Vagina (tissue), 2 donors: ENCODE measurements around the gene FAM53B. TPM values are rescaled to one million over a fixed set of nuclear protein-coding genes. Genes with fewer than 3 reads are reported as not detected.

Experiments used
- DNase-seq, 2 donors: peaks; one replicate each; pipeline ENCODE4 v3.0.0-alpha.2; 2017; ENCODE audit errors: extremely low spot score in 2 of 2
- H3K27ac ChIP-seq: fragments of 200-600 bp; sonication (generic); one replicate; pipeline ENCODE4 v1.5.1; 2019
- H3K27me3 ChIP-seq: fragments of 200-600 bp; sonication (generic); one replicate; pipeline ENCODE4 v1.5.1; 2019
- H3K36me3 ChIP-seq, 2 donors: fragments of 200-600 bp; sonication (generic); one replicate each; pipeline ENCODE4 v1.5.1; 2017 to 2019
- H3K4me1 ChIP-seq: fragments of 200-600 bp; sonication (generic); one replicate; pipeline ENCODE4 v1.5.1; 2019
- H3K4me3 ChIP-seq, 2 donors: fragments of 200-600 bp; sonication (generic); 1 replicate in 1 of 2; 2 replicates in 1 of 2; pipeline ENCODE4 v1.5.1; 2016 to 2019
- H3K9me3 ChIP-seq: fragments of 200-600 bp; sonication (generic); one replicate; pipeline ENCODE4 v1.5.1; 2019
- POLR2A ChIP-seq, 2 donors: fragments of 450-650 bp; IDR thresholded peaks; one replicate each; pipeline ENCODE4 v1.6.1; 2017; ENCODE audit warnings: antibody characterized with exemption in 2 of 2, mild to moderate bottlenecking in 2 of 2, moderate library complexity in 2 of 2
- POLR2AphosphoS5 ChIP-seq, 2 donors: sonication (generic); formaldehyde crosslinking; IDR thresholded peaks; one replicate each; pipeline ENCODE4 v1.9.0; 2017; ENCODE audit warnings: antibody characterized with exemption in 2 of 2, mild to moderate bottlenecking in 2 of 2, low read depth in 1 of 2; ENCODE audit not compliant: insufficient read depth in 1 of 2
- intact Hi-C: fragments of 100-400 bp; cut with DNase I; formaldehyde crosslinking; loops from one replicate; pipeline ENCODE4 v1.15.1; 2023
- total RNA-seq: library from RNA; depleted of rRNA; stranded (reverse); fragments of >200 nt; gene quantifications from one replicate; pipeline ENCODE4 v1.2.3, GENCODE V29; 2016
- TF ChIP-seq, protein P1 (sequence below), 3 experiments: fragments of 450-650 bp in 2 of 3; fragments of 200-600 bp in 1 of 3; sonication (generic) in 1 of 3; IDR thresholded peaks; one replicate each; pipeline ENCODE4 v1.5.1; 2017 to 2019; ENCODE audit warnings: antibody characterized with exemption in 3 of 3, mild to moderate bottlenecking in 2 of 3, moderate library complexity in 2 of 3

FAM53B gene
- total RNA-seq, 1 donor from 2014 or later: 35.1 TPM

DNA sequence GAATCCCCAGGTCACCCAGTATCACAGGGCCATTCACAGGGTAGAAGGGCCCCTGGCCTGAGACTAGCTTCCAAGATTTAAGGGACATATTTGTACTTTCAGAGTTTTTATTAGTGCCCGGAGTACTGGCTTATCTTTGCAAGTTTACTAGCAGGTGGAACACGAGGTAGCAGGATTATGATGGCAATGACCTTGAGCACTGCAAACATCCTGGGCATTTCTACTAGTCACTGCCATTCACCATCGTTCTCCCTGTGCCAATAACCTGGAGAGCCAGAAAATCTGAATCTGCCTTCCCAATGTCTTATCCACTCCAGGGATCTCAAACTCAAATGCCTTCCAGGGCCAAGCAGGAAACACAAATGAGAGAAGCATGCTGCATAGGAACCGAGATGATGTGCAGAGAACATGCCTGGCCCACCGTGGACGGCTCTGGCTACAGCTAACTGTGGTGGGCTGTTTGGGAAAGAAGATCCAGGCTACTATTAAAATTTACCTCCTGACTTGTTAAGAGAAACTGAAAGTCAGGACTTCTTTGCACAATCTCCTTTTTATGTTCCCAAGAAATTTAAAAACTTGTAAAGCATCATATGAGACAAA is 16.7 kb downstream of the FAM53B start:
- no peak overlapping the region for H3K4me3 ChIP-seq
- peaks cover 86% of the 10 kb centered on the region for H3K4me1 ChIP-seq
- no peaks in the 10 kb centered on the region for H3K27me3 ChIP-seq
- TF ChIP-seq POLR2AphosphoS5 (IDR thresholded peaks at IDR 0.05; ENCODE audit: insufficient read depth in 1 of 2, low read depth in 1 of 2) (no peak), POLR2A (IDR thresholded peaks at IDR 0.05) (no peak)
- TF ChIP-seq, protein P1, sequence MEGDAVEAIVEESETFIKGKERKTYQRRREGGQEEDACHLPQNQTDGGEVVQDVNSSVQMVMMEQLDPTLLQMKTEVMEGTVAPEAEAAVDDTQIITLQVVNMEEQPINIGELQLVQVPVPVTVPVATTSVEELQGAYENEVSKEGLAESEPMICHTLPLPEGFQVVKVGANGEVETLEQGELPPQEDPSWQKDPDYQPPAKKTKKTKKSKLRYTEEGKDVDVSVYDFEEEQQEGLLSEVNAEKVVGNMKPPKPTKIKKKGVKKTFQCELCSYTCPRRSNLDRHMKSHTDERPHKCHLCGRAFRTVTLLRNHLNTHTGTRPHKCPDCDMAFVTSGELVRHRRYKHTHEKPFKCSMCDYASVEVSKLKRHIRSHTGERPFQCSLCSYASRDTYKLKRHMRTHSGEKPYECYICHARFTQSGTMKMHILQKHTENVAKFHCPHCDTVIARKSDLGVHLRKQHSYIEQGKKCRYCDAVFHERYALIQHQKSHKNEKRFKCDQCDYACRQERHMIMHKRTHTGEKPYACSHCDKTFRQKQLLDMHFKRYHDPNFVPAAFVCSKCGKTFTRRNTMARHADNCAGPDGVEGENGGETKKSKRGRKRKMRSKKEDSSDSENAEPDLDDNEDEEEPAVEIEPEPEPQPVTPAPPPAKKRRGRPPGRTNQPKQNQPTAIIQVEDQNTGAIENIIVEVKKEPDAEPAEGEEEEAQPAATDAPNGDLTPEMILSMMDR (IDR thresholded peaks at IDR 0.05): no peak
- H3K36me3 ChIP-seq: no peaks in the 10 kb centered on the region
- intact Hi-C loops: no loop called here
- H3K9me3 ChIP-seq: no peaks in the 10 kb centered on the region
- H3K27ac ChIP-seq: peak overlapping the region; percentile 7
- DNase-seq: no peak

DNA sequence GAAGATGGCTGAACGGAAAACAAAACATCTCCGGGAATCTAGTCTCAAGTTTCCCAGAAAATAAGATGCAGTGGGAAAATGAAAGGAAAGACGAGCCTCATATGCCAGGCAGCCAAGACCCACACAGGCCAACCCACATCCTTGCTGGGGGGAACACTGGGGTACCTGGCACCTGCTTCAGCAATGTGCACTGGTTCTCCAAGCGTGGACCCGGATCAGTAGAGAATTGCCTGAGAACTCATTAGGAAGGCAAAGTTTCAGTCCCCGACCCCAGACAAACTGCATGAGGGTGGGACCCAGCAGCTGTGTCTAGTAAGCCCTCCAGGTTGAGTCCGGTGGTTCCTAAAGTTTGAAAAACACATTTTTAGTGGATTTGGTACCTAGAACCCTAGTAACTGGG is 18.4 kb downstream of the FAM53B start:
- no peaks in the 10 kb centered on the region for H3K9me3 ChIP-seq
- H3K27me3 ChIP-seq: no peaks in the 10 kb centered on the region
- H3K27ac ChIP-seq: no peak overlapping the region
- H3K4me3 ChIP-seq: no peak overlapping the region
- intact Hi-C loops: no loop called here
- no peak for DNase-seq
- no peaks in the 10 kb centered on the region for H3K36me3 ChIP-seq
- H3K4me1 ChIP-seq: peaks cover 86% of the 10 kb centered on the region
- TF ChIP-seq POLR2AphosphoS5 (IDR thresholded peaks at IDR 0.05; ENCODE audit: insufficient read depth in 1 of 2, low read depth in 1 of 2): no peak
- TF ChIP-seq, protein P1 (IDR thresholded peaks at IDR 0.05): no peak
- TF ChIP-seq POLR2A (IDR thresholded peaks at IDR 0.05): no peak

DNA sequence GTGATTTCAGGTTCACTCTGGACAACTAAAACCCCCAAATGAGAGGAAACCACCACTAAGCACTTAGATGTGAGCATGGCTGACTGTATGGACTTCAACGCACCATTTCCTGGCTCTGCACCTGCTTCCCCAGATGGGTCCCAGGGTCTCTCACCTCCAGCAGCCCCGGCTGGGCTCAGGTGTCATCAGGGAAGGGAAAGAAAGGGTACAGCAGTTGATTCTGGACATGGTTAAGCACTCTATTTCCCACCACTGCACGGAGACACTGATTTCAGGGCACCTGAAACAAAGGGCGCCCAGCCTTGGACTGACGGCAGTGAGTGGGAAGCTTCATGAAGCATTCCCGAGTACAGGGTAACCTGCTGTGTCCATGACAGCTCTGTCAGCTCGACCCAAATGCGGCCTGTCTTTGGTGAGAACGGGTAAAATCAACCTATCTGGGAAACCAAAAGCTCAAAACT is 19.0 kb downstream of the FAM53B start:
- peaks cover 90% of the 10 kb centered on the region for H3K4me1 ChIP-seq
- H3K27ac ChIP-seq: peak overlapping the region; percentile 65
- H3K4me3 ChIP-seq: no peak overlapping the region
- no peaks in the 10 kb centered on the region for H3K27me3 ChIP-seq
- intact Hi-C loops: no loop called here
- no peak for DNase-seq
- H3K36me3 ChIP-seq: no peaks in the 10 kb centered on the region
- no peak for TF ChIP-seq POLR2A (IDR thresholded peaks at IDR 0.05)
- TF ChIP-seq, protein P1 (IDR thresholded peaks at IDR 0.05): no peak
- TF ChIP-seq POLR2AphosphoS5 (IDR thresholded peaks at IDR 0.05; ENCODE audit: insufficient read depth in 1 of 2, low read depth in 1 of 2): no peak
- H3K9me3 ChIP-seq: no peaks in the 10 kb centered on the region

DNA sequence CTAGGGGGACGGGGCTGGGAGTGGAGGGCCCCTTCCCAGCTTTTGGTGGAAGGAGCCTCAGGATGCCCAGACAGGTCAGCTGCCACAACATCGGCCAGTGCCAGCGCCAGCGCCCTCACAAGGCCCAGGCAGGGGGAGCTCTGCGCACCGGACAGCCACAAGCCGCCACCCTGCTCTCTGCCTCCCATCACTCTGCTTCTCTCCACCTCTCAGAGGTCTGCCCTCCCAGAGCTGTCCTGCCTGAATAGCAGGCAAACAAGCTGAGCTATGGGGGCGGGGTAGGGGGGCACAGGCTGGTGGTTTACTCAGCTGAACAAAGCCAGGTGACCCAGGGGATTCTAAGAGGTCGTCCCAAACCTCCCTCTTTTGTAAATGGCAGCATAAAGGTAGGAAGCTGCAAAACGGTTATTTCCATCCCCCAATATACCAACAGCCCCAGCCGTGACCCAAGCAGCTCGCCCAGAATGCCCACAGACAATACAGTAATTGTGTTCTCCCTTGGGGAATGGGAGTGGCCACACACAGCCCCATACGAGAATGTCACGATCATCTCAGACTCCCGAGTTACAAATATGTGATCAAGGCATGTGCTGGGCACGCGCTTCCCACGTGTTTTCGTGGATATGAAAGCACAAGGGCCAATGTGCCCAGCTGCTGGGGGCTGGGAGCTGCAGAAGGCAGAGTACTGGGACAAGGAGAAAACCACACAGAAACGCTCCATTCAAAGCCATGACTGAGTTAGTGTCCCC is 19.7 kb downstream of the FAM53B start:
- DNase-seq: no peak
- Histone ChIP-seq H3K27ac (peak overlapping the region; percentile 65), H3K27me3 (no peaks in the 10 kb centered on the region), H3K9me3 (no peaks in the 10 kb centered on the region), H3K4me3 (no peak overlapping the region), H3K36me3 (no peaks in the 10 kb centered on the region), H3K4me1 (peaks cover 90% of the 10 kb centered on the region)
- intact Hi-C loops: no loop called here
- TF ChIP-seq POLR2AphosphoS5 (IDR thresholded peaks at IDR 0.05; ENCODE audit: insufficient read depth in 1 of 2, low read depth in 1 of 2): no peak
- TF ChIP-seq POLR2A (IDR thresholded peaks at IDR 0.05): no peak
- TF ChIP-seq, protein P1 (IDR thresholded peaks at IDR 0.05): no peak

DNA sequence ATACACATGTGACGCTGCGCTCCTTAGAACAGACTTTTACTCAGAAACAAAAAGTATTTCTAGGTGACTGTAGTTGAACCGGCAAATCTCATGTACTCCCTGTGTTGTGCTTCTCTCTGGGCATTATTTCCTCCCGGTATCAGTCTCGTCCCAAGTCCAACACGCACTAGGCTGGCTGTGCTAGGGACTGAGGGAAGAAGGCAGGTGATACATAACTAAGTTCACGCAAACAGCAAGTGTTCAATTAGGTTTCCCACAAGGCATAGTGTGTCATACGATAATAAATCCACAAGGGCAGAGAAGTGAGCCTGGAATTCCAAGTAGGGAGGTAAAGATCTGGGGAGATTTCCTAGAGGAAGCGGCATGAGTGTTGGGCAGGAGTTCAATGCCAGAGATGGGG is 20.4 kb downstream of the FAM53B start:
- Histone ChIP-seq H3K27ac (peak overlapping the region; percentile 65), H3K4me3 (peak overlapping the region in 1 of 2 donors; percentile 6)
- intact Hi-C loops: no loop called here

More for the DNA sequence above, 20.4 kb downstream of the FAM53B start:
- peaks cover 90% of the 10 kb centered on the region for H3K4me1 ChIP-seq
- no peaks in the 10 kb centered on the region for H3K27me3 ChIP-seq
- TF ChIP-seq, protein P1 (IDR thresholded peaks at IDR 0.05): no peak
- TF ChIP-seq POLR2AphosphoS5 (IDR thresholded peaks at IDR 0.05; ENCODE audit: insufficient read depth in 1 of 2, low read depth in 1 of 2) (no peak), POLR2A (IDR thresholded peaks at IDR 0.05) (no peak)
- H3K36me3 ChIP-seq: no peaks in the 10 kb centered on the region
- DNase-seq: no peak
- H3K9me3 ChIP-seq: no peaks in the 10 kb centered on the region
